HG03060 (cell line): Measurements from ENCODE around the gene NANOS3.
"Not testable (repeated sequence)": the region's sequence is repeated elsewhere in the genome, so short reads cannot be mapped to it uniquely, and the experiment has no call there.

Experiments used
- ATAC-seq: cut with Tn5 transposase; IDR thresholded peaks from one replicate; pipeline ENCODE4 v1.9.1; 2021; ENCODE audit warnings: low read depth, moderate number of reproducible peaks; ENCODE audit not compliant: unreplicated experiment

NANOS3 gene

GRCh38 chr19:13842291-13843103, 34.4 kb upstream of the NANOS3 start:
- ATAC-seq, result no peak

- ATAC-seq, result no peak
Measured at GRCh38 chr19:13843104-13843921, 33.6 kb upstream of the NANOS3 start.

- ATAC-seq, result no peak
Measured at GRCh38 chr19:13844130-13844631, 32.8 kb upstream of the NANOS3 start.

GRCh38 chr19:13846557-13847406, 30.2 kb upstream of the NANOS3 start:
- ATAC-seq, result peak; percentile 46

- ATAC-seq, result no peak
Measured at GRCh38 chr19:13847407-13848339, 29.3 kb upstream of the NANOS3 start.

DNA sequence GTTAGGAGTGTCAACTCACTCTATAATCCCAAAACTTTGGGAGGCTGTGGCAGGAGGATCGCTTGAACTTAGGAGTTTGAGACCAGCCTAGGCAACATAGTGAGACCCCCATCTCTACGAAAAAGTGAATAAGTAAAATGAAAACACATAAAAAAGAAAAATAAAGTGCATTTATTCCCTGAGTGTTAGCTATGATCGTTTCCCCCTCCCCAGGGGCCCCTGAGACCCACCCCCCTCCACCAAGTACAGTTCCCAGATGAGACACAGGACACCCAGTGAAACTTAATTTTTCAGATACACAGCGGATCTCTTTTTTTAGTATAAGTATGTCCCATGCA, 28.6 kb upstream of the NANOS3 start:
- ATAC-seq, result no peak

DNA sequence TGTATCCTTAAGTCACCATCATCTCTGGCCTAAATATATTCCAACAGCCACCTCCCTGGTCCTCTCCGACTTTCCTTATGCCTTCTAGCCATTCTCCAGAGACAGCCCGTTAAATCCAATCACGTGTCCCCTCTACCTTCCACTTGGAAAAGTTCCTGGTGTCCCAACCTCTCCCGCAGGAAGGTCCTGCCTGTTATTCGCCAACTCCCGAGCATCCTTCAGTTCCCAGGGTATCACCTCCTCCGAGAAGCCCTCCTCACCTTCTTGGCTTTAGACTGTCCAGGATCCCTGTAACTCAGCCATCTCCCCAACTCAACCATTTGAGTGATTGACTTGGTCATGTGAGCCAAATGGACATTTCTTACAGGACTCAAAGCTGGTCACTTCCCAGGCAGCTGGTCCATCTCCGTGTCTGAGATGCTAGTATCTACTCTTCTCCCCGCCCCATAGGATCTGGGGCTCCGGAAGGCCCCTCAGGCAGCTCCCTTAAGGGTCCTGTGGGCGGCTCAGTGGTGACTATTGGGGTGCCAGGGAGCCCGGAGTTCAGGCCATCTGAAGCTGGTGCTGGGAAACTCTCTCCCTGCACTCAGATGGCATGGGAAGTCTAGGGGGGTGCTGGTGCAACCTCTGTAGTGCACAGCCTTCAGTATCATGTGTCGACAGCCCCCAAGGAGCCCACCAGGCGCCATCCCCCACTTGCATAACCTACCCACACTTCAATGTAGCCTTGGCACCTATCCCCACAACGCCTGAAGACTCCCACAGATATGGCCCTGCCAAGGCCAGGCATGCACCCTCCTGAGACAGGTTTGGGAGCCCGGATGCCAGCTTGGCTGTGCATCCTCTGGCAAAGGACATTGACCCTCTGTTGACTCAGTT, 27.9 kb upstream of the NANOS3 start:
- ATAC-seq, result no peak

DNA sequence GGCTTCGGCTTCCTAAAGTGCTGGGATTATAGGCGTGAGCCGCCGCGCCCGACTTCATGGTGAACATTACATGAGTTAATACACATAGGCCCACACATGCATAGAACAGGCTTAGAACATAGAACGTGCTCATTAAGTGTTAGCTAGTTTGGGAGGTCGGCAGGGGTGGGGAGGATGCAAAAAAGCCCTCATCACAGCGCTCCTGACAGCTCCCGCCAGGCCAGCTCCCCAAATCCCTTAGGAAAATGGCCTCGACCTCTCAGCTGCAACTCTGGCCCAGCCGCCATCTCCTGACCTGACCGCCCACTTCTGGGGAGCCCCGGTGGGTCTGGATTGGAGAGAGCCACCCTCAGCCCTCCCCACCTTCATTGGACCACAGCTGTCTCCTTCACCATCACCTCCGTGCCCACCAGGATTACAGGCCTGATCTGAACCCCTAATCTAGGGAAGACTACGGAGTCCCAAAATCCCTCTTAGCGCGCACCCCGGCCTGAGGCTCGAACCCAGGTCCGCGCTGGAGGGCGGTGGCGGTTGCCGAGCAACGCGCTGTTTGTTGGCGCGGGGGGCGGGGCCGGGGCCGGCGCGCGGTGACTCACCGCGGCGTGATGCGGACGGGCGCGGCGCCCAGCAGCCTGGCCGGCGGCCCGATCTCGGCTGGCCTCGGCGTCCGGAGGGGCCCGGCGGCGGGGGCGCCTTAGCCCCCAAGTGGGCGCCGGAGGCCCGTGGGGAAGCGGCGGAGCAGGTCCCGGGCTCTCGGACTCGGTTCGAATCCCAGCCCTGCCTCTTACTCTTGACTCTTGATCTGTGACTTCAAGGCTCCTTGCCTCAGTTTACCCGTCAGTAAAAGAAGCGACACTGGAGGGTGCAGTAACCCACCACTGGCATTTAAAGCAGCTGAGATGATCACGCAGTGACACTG, 26.7 kb upstream of the NANOS3 start:
- ATAC-seq, result no peak

DNA sequence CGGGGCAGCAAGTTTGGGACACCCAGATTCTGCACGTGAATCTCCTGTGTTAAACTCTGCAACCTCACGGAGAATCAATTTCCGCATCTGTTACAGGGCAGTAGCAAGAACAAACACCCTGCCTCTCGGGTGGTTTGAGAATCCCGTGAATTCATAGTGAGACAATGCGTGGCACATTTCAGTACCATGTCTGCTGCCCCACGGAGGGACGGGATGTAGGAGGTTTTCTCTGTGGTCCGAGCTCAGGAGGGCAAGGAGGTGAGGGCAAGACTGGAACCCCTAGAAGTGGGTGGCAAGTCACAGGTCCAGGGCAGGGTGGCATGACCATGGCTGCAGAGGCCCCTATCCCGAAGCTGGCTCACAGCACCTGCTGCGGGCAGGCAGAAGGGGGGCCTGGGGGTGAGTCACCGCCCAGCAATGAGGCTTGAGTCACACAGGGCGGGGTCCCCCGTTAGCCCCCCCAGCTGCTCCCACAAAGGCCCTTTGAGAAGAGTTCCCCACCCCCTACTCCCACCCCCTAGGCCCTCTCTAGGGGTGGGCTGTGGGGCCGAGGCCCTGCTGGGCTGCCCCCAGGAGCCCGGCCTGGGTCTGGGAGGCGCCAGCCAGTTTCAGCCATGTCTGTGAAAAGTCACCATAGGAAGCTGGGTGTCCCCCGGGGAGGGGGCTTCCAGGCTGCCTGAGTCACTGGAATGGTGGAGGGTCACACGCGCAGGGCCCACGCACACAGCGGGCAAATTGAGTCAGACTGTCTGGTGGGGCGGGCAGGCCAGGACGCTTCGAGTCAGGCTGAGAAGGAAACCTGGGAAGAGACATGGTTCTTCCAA, 25.8 kb upstream of the NANOS3 start:
- no peak for ATAC-seq

GRCh38 chr19:13851734-13852114, 25.2 kb upstream of the NANOS3 start:
- not testable (repeated sequence) for ATAC-seq

- ATAC-seq, result not testable (repeated sequence)
Measured at GRCh38 chr19:13852171-13852707, 24.7 kb upstream of the NANOS3 start.

GRCh38 chr19:13856497-13856896, 20.4 kb upstream of the NANOS3 start:
- no peak for ATAC-seq

DNA sequence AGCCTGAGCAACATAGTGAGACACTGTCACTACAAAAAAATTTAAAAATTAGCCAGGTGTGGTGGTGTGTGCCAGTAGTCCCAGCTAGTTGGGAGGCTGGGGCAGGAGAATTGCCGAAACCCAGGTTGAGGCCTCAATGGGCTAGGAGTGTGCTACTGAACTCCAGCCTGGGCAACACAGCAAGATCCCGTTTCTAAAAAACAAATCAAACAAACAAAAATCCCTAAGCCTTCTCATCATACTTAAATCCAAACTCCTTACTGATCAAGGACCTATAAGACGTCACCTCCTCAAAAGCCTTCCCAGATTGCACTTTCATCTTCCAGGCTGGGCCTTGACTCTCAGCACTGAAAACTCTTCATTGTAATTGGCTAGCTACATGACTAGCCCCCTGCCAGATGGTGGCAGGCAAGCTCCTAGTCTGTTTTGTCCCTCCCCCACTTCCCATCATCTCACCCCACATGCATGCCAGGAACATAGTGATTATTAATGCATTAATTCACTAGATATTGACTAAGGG, 17.5 kb upstream of the NANOS3 start:
- no peak for ATAC-seq

DNA sequence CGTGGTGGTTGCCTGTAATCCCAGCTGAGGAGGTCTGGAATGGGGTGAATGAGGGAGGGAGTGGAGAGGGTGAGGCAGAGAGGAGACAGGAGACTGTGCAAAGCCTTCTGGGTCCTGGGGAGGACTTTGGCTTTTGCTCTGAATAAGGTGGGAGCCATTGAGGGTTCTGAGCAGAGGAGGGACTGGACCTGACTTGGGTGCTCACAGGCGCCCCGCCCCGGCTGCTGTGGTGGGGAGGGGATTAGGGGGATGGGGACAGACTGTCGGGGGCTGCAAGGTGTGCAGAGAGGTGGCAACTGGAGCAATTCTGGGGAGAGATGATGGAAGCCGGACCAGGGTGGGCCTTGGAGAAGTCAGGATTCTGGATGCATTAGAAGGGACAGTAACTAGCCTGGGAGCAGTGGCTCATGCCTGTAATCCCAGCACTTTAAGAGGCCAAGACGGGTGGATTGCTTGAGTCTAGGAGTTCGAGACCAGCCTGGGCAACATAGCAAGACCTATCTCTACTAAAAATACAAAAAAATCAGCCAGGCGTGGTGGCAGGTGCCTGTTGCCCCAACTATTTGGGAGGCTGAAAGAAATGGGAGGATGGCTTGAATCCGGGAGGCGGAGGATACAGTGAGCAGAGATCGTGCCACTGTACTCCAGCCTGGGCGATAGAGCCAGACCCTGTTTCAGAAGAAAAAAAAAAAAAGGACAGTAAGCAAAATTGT, 16.1 kb upstream of the NANOS3 start:
- no peak for ATAC-seq

GRCh38 chr19:13861392-13861713, 15.6 kb upstream of the NANOS3 start:
- peak; percentile 36 for ATAC-seq
